ENCODE results near the gene PLCB1.

GRCh38 chr20:8194721-8195120 lies 62.7 kb downstream of the PLCB1 start:
- TF ChIP-seq CTCF (IDR thresholded peaks at IDR 0.05) (no peak), MXD4 (CRISPR knock-in tag; IDR thresholded peaks at IDR 0.05; ENCODE audit: borderline replicate concordance) (no peak), ETV6 (CRISPR knock-in tag; IDR thresholded peaks at IDR 0.05) (no peak), FOXK1 (CRISPR knock-in tag; IDR thresholded peaks at IDR 0.05) (no peak), GRHL2 (CRISPR knock-in tag; IDR thresholded peaks at IDR 0.05; ENCODE audit: insufficient replicate concordance, severe bottlenecking) (no peak), SMAD4 (CRISPR knock-in tag; IDR thresholded peaks at IDR 0.05) (no peak), ELF4 (CRISPR knock-in tag; IDR thresholded peaks at IDR 0.05; ENCODE audit: low read depth) (no peak), NR2C2 (CRISPR knock-in tag; IDR thresholded peaks at IDR 0.05) (no peak), JUN (CRISPR knock-in tag; IDR thresholded peaks at IDR 0.05) (no peak), ZNF423 (CRISPR knock-in tag; IDR thresholded peaks at IDR 0.05) (no peak), USF1 (CRISPR knock-in tag; IDR thresholded peaks at IDR 0.05) (no peak)
- TF ChIP-seq, protein P1, sequence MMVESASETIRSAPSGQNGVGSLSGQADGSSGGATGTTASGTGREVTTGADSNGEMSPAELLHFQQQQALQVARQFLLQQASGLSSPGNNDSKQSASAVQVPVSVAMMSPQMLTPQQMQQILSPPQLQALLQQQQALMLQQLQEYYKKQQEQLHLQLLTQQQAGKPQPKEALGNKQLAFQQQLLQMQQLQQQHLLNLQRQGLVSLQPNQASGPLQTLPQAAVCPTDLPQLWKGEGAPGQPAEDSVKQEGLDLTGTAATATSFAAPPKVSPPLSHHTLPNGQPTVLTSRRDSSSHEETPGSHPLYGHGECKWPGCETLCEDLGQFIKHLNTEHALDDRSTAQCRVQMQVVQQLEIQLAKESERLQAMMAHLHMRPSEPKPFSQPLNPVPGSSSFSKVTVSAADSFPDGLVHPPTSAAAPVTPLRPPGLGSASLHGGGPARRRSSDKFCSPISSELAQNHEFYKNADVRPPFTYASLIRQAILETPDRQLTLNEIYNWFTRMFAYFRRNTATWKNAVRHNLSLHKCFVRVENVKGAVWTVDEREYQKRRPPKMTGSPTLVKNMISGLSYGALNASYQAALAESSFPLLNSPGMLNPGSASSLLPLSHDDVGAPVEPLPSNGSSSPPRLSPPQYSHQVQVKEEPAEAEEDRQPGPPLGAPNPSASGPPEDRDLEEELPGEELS (CRISPR knock-in tag; IDR thresholded peaks at IDR 0.05) = no peak

All from WTC11 (cell line).